LNCAP (cell line): Measurements from ENCODE around the gene HS6ST3.

Source experiments
- CTCF ChIP-seq: fragments of 450-650 bp; IDR thresholded peaks from 2 replicates; pipeline ENCODE4 v1.5.1; 2017; ENCODE audit warnings: mild to moderate bottlenecking

The HS6ST3 gene

GRCh38 chr13:96795670-96796069 is 705.8 kb downstream of the HS6ST3 start:
- no peak for TF ChIP-seq CTCF

- TF ChIP-seq CTCF, result no peak; the same call in 1 of the 2 replicates
These were observed 706.3 kb downstream of the HS6ST3 start for GRCh38 chr13:96796091-96796633.

- no peak for TF ChIP-seq CTCF
These were observed 707.2 kb downstream of the HS6ST3 start for GRCh38 chr13:96797136-96797535.

GRCh38 chr13:96803456-96804100 is 713.7 kb downstream of the HS6ST3 start:
- TF ChIP-seq CTCF, result no peak

- TF ChIP-seq CTCF, result no peak
These were observed 714.3 kb downstream of the HS6ST3 start for GRCh38 chr13:96804174-96804573.

- no peak for TF ChIP-seq CTCF
These were observed 716.8 kb downstream of the HS6ST3 start for GRCh38 chr13:96806746-96807145.

- no peak for TF ChIP-seq CTCF
These were observed 719.6 kb downstream of the HS6ST3 start for GRCh38 chr13:96809366-96810096.
